Embryonic facial prominence (tissue), 1 donor: ENCODE results near the gene BLOC1S3.
"Not testable (repeated sequence)": the region's sequence is repeated elsewhere in the genome, so short reads cannot be mapped to it uniquely, and the experiment has no call there.

Source experiments
- DNase-seq: peaks from one replicate; pipeline ENCODE4 v3.0.0-alpha.2; 2016; ENCODE audit errors: extremely low spot score

The BLOC1S3 gene

DNA sequence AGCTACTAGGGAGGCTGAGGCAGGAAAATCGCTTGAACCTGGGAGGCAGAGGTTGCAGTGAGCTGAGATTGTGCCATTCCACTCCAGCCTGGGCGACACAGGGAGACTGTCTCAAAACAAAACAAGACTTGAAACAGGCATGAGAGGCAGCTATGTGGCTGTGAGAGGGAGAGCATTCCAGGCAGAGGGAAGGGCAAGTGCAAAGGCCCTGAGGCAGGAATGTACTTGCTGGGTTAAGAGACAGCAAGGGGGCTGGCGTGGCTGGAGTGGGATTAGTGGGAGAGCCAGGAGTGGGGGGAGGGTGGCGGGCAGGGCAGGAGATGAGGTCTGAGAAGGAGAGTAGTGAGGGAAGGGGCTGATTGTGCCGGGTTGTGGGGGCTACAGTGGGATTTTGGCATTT is 45.3 kb downstream of the BLOC1S3 start:
- DNase-seq = no peak

DNA sequence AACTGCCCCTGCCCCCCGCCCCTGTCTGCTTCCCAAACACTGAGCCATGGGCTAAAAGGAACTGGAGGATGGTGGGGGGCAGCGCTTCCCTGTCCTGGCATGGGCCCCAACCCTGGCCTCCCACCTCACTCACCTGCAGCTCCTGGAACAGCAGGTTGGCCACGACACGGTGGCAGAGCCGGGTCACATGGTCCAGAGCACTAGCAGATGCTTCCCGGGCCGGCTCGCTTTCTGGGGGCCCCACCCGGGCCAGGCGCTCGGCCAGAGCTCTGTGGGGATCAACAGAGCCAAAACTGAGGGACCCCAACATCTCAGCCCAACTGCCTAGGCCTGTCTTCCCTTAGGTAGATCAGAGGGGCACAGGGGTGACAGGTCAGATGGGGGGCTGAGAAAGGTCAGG is 46.1 kb downstream of the BLOC1S3 start:
- no peak for DNase-seq

DNA sequence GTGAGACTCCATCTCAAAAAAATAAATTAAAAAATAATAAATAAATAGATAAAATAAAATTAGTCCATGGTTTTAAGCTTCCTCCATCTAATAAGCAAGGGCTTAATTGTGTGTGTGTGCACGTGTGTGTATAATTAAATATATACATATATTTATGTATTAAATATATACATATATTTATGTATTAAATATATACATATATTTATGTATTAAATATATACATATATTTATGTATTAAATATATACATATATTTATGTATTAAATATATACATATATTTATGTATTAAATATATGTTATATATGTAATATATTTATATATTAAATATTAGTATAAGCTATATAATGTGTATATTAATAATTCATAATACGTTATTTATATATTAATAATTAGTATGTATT is 50.5 kb downstream of the BLOC1S3 start:
- not testable (repeated sequence) for DNase-seq
